ENCODE results near the gene GATC. TPM values are rescaled to one million over a fixed set of nuclear protein-coding genes. Genes with fewer than 3 reads are reported as not detected.

Gene GATC
- total and polyA plus RNA-seq, 2 of the 4 experiments (the other 2 are of a cell fraction): 8.7 to 16.5 TPM

GRCh38 chr12:120508537-120508936 lies 62.3 kb downstream of the GATC start:
- 95% methylated on average over 4 of the region's 8 CpGs; no CpG with 5 or more reads in 1 of the 2 experiments for WGBS, 2 experiments (ENCODE audit: extremely low coverage in 2 of 2, insufficient read length in 1 of 2)
- Histone ChIP-seq H3K56ac (ENCODE audit: extremely low read depth, insufficient read depth, low read length) (no peak overlapping the region), H4K20me1 (ENCODE audit: insufficient read depth, low read length) (no peaks in the 10 kb centered on the region), H3K4ac (ENCODE audit: low read depth, low read length) (no peak overlapping the region), H3K4me3 (ENCODE audit: insufficient read depth, low read depth, low read length) (no peak overlapping the region), H2AK5ac (ENCODE audit: low read depth, low read length) (no peak overlapping the region), H3K9ac (ENCODE audit: low read depth, low read length) (no peak overlapping the region), H3K4me1 (ENCODE audit: control insufficient read depth, insufficient read depth, low read length) (no peaks in the 10 kb centered on the region), H3K27me3 (ENCODE audit: control insufficient read depth, insufficient read depth, low read length) (no peaks in the 10 kb centered on the region), H3K18ac (ENCODE audit: low read depth, low read length) (no peak overlapping the region), H3K9me1 (ENCODE audit: insufficient read depth, low read length) (no peaks in the 10 kb centered on the region), H2BK20ac (ENCODE audit: low read depth, low read length) (no peak overlapping the region), H3K27ac (ENCODE audit: insufficient read depth, low read length) (no peak overlapping the region), H2AK9ac (replicated peaks; ENCODE audit: low read depth, low read length, poor library complexity) (no peak overlapping the region), H2BK15ac (ENCODE audit: low read depth, low read length) (no peak overlapping the region), H3K4me2 (ENCODE audit: low read depth, low read length) (no peak overlapping the region), H2BK5ac (ENCODE audit: low read depth, low read length, poor library complexity, severe bottlenecking) (no peak overlapping the region), H3K23ac (ENCODE audit: low read depth, low read length) (no peak overlapping the region), H4K5ac (ENCODE audit: low read depth, low read length) (no peak overlapping the region), H2AFZ (replicated peaks; ENCODE audit: low read length, poor library complexity) (no peak overlapping the region), H3K9me3 (ENCODE audit: control insufficient read depth, insufficient read depth, low read length) (no peaks in the 10 kb centered on the region), H4K8ac (ENCODE audit: low read depth in 2 of 2, low read length in 2 of 2) (no peak overlapping the region), H3K36me3 (ENCODE audit: control insufficient read depth, insufficient read depth, low read length) (peaks cover 20% of the 10 kb centered on the region), H4K91ac (ENCODE audit: insufficient read depth, low read depth, low read length) (no peak overlapping the region), H3K79me1 (ENCODE audit: low read depth in 1 of 2, low read length in 2 of 2) (no peaks in the 10 kb centered on the region), H2BK120ac (ENCODE audit: low read depth, low read length) (no peak overlapping the region), H3K14ac (replicated peaks; ENCODE audit: low read depth, low read length) (no peak overlapping the region)
- no peak for ATAC-seq (ENCODE audit: low read depth)
- dilution Hi-C loops (cut with HindIII; ENCODE audit: low sequenced_read_pairs, unreplicated experiment): no loop called here
- POLR2A ChIA-PET (ENCODE audit: unreplicated experiment): no interaction called here
- no TSS peak for BruUV-seq (replicated peaks)
- no peak for DNase-seq
- intact Hi-C loops (cut with micrococcal nuclease): no loop called here
- in situ Hi-C loops (cut with MboI; ENCODE audit: low sequenced_read_pairs): no loop called here
- CTCF ChIA-PET: no interaction called here
- TF ChIP-seq SMC3 (IDR thresholded peaks at IDR 0.05; ENCODE audit: low read depth, low read length) (no peak), ELK1 (IDR thresholded peaks at IDR 0.05; ENCODE audit: borderline replicate concordance, low read depth, low read length) (no peak), MXI1 (IDR thresholded peaks at IDR 0.05; ENCODE audit: borderline replicate concordance, low read depth, low read length) (no peak), NFE2L2 (IDR thresholded peaks at IDR 0.05; ENCODE audit: low read depth, low read length) (no peak)

Small RNAs within 50 kb of the gene (microRNA-seq; reads per million reads assigned to microRNA genes)
- gene RF00019 (ENCODE audit: insufficient read depth, insufficient read length): not detected

Small RNAs within 50 kb of the gene (small RNA-seq; reads per million reads assigned to genes)
- gene RF00019: 0 reads per million in 5 experiments

Other genes with a start within 250 kb of the GATC start
- 4,496 and 5,401 TPM in 2 replicates for gene RPLP0, start 245.3 kb upstream of the GATC start, total RNA-seq (2012; rRNA removed)
- 5,590 and 6,356 TPM in 2 replicates for gene RPLP0, start 245.3 kb upstream of the GATC start, polyA plus RNA-seq (2012; rRNA removed)
- gene PXN, start 180.7 kb upstream of the GATC start, total RNA-seq (2012; rRNA removed): 33.9 and 46.6 TPM in 2 replicates
- gene PXN, start 180.7 kb upstream of the GATC start, polyA plus RNA-seq (2012; rRNA removed): 134 and 139 TPM in 2 replicates
- gene RNU4-2, start 154.5 kb upstream of the GATC start, total RNA-seq (2012; rRNA removed): under 0.01 TPM in 2 replicates
- gene RNU4-2, start 154.5 kb upstream of the GATC start, polyA plus RNA-seq (2012; rRNA removed): not detected in 2 replicates
- under 0.01 TPM in 2 replicates for gene RNU4-1, start 153.2 kb upstream of the GATC start, total RNA-seq (2012; rRNA removed)
- gene RNU4-1, start 153.2 kb upstream of the GATC start, polyA plus RNA-seq (2012; rRNA removed): not detected in 2 replicates
- gene SIRT4, start 144.1 kb upstream of the GATC start, total RNA-seq (2012; rRNA removed): 0.83 and 2.0 TPM in 2 replicates
- gene SIRT4, start 144.1 kb upstream of the GATC start, polyA plus RNA-seq (2012; rRNA removed): 0.56 and 0.87 TPM in 2 replicates
- not detected in 2 replicates for gene PLA2G1B, start 118.7 kb upstream of the GATC start, total RNA-seq (2012; rRNA removed)
- not detected in 2 replicates for gene PLA2G1B, start 118.7 kb upstream of the GATC start, polyA plus RNA-seq (2012; rRNA removed)
- not detected in 2 replicates for gene MSI1, start 77.3 kb upstream of the GATC start, total RNA-seq (2012; rRNA removed)
- gene MSI1, start 77.3 kb upstream of the GATC start, polyA plus RNA-seq (2012; rRNA removed): not detected in 2 replicates
- gene COX6A1, start 8.3 kb upstream of the GATC start, total RNA-seq (2012; rRNA removed): 339 and 396 TPM in 2 replicates
- gene COX6A1, start 8.3 kb upstream of the GATC start, polyA plus RNA-seq (2012; rRNA removed): 541 and 664 TPM in 2 replicates
- gene TRIAP1, start 60 bp upstream of the GATC start, total RNA-seq (2012; rRNA removed): 19.2 and 45.5 TPM in 2 replicates
- 23.2 and 32.3 TPM in 2 replicates for gene TRIAP1, start 60 bp upstream of the GATC start, polyA plus RNA-seq (2012; rRNA removed)
- 102 and 196 TPM in 2 replicates for gene SRSF9, start 23.3 kb downstream of the GATC start, total RNA-seq (2012; rRNA removed)
- gene SRSF9, start 23.3 kb downstream of the GATC start, polyA plus RNA-seq (2012; rRNA removed): 132 and 143 TPM in 2 replicates
- gene DYNLL1, start 49.7 kb downstream of the GATC start, total RNA-seq (2012; rRNA removed): 696 and 709 TPM in 2 replicates
- gene DYNLL1, start 49.7 kb downstream of the GATC start, polyA plus RNA-seq (2012; rRNA removed): 627 and 663 TPM in 2 replicates
- 25.1 and 29.4 TPM in 2 replicates for gene COQ5, start 82.7 kb downstream of the GATC start, total RNA-seq (2012; rRNA removed)
- gene COQ5, start 82.7 kb downstream of the GATC start, polyA plus RNA-seq (2012; rRNA removed): 17.3 and 21.6 TPM in 2 replicates
- gene RNF10, start 87.9 kb downstream of the GATC start, total RNA-seq (2012; rRNA removed): 43.0 and 44.4 TPM in 2 replicates
- 65.2 and 95.0 TPM in 2 replicates for gene RNF10, start 87.9 kb downstream of the GATC start, polyA plus RNA-seq (2012; rRNA removed)
- gene POP5, start 135.0 kb downstream of the GATC start, total RNA-seq (2012; rRNA removed): 66.1 and 69.5 TPM in 2 replicates
- 81.5 and 99.4 TPM in 2 replicates for gene POP5, start 135.0 kb downstream of the GATC start, polyA plus RNA-seq (2012; rRNA removed)
- 0.54 and 0.83 TPM in 2 replicates for gene CABP1, start 194.2 kb downstream of the GATC start, total RNA-seq (2012; rRNA removed)
- 0.20 and 1.1 TPM in 2 replicates for gene CABP1, start 194.2 kb downstream of the GATC start, polyA plus RNA-seq (2012; rRNA removed)
- 117 and 137 TPM in 2 replicates for gene MLEC, start 240.7 kb downstream of the GATC start, total RNA-seq (2012; rRNA removed)
- gene MLEC, start 240.7 kb downstream of the GATC start, polyA plus RNA-seq (2012; rRNA removed): 38.6 and 44.1 TPM in 2 replicates